GM18502 (cell line): ENCODE data around the gene NTMT1.
"Not testable (repeated sequence)": the region's sequence is repeated elsewhere in the genome, so short reads cannot be mapped to it uniquely, and the experiment has no call there.

Experiments used
- ATAC-seq: cut with Tn5 transposase; IDR thresholded peaks from one replicate; pipeline ENCODE4 v1.9.1; 2021; ENCODE audit warnings: mild to moderate bottlenecking; ENCODE audit not compliant: unreplicated experiment, poor library complexity

The NTMT1 gene

DNA sequence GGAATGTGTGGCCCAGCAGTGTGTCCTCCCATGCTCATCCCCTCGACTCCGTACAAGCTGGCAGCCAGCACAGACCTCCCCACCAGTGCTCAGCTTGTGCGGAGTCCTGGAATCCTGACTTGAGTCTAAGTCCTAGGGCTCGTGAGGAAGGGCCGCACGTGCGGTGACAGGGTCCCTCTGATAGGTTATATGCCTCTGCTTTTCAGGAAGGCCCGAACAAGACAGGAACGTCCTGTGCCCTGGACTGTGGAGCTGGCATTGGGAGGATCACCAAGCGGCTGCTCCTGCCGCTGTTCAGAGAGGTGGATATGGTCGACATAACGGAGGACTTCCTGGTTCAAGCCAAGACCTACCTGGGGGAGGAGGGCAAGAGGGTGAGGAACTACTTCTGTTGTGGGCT is 7.9 kb downstream of the NTMT1 start:
- no peak for ATAC-seq

GRCh38 chr9:129635099-129636065 is 9.4 kb downstream of the NTMT1 start:
- no peak for ATAC-seq

GRCh38 chr9:129636343-129636742 is 10.4 kb downstream of the NTMT1 start:
- ATAC-seq, result not testable (repeated sequence)

- no peak for ATAC-seq
Observed at GRCh38 chr9:129637102-129637501, 11.1 kb downstream of the NTMT1 start.

GRCh38 chr9:129637673-129638439 is 11.9 kb downstream of the NTMT1 start:
- no peak for ATAC-seq

DNA sequence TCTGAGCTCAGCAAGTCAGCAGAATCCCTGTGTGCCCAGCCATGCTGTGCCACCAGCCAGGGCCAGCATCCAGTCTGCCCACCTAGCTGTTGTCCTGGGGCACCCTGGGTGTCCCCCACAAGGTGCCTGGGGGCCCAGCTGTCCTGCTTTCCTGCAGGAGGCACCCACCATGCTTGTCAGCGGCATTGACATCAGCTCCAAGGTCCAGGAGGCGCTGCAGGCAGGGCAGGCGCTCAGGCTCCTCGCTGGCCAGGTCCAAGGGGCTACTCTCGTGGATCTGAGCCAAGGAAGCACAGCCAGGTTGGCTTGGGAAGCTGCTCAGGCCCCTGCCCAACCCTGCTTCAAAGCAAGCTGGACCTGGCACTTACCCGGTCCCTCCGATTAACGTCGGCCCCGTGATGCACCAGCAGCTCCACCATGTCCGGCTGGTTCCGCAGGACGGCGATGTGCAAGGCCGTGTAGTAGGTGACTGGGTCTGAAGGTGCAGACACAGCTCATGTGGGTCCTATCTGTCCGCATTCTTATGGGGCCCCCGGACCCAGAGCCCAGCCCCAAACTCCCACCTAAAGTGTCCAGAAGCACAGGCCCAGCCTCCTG is 13.2 kb downstream of the NTMT1 start:
- no peak for ATAC-seq

DNA sequence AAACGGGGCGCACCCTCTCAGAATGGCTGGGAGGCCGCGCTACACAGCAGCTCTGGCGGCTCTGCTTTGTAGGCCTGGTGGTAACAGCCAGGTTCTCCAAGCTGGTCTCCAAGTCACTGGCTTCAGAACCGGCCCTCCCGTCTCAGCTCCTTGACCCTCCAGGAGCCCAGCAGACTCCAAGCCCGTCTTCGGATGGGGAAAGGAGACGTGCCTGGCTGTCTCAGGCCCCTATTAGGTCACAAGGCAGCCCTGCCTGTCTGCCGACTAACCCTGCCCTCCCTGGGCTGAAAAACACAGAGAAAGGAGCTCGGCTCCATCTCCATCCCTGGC is 13.8 kb downstream of the NTMT1 start:
- ATAC-seq, result no peak

- ATAC-seq, result no peak
Observed at GRCh38 chr9:129640086-129640870, 14.3 kb downstream of the NTMT1 start.

DNA sequence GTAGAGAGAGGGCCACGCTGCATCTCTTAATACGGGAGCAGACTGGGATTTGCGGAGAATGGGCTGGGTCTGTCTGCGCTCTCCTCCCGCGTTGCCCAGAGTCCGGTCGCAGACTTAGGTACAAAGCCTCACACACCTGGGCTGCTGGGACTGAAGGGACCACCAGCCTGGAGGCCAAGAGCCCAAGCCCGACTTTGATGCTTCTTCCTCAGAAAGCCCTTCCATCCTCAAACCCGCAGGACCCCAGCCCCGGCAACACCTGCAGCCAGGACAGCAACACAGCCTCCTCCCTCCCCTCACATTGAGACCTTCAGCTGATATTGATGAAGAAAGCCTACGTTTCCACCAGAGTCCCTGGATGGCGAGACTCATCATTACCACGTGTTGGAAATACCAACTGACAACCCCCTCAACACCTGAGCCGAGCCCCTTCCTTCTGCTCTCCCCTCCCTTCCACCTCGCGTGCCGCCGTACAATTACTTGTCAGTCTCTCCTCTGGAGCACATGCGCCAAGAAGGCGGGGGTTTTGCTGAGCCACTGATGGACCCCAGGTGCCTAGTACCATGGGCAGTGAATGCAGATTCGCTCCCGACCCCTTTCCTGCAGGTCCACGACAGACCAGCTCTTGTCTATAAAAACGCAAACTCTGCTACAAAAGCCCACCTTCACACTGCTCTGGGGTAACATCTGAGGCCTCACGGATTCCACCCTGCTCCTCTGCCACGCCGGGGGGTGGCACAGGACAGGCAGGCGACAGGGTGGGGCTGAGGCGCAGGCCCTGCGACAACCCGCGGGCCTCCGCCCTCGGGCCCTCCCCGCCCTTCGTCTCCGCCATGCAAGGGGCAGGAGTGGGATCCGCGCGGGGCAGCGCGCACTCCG is 15.1 kb downstream of the NTMT1 start:
- peak; percentile 18 for ATAC-seq

GRCh38 chr9:129641750-129642585 is 16.0 kb downstream of the NTMT1 start, which contains the start of gene ASB6:
TSS of gene ASB6 (minus strand) at chr9:129642151. CDS start at chr9:129641999, 152 bp downstream.
- ATAC-seq, result peak; percentile 88

GRCh38 chr9:129643706-129644105 is 17.7 kb downstream of the NTMT1 start:
- ATAC-seq, result no peak

GRCh38 chr9:129644365-129644764 is 18.4 kb downstream of the NTMT1 start:
- no peak for ATAC-seq

DNA sequence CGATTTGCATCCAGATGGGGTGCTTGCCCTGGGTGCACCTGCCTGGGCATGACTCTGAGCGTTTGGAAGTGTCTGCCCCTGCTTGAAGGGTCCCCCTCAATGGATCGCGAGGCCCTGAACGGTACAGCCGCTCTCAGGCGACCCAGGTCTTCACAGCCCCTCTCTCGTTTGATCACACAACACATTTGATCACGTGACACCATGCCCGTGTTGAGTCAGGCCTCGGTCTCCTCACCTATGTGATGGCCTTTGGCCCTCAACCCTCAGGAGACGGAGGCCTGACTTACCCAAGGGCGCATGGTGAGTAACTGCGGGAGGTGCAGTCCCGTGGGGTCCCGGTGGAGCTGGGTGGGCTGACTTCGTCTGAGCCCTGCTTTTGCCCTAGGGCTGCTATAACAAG is 18.9 kb downstream of the NTMT1 start:
- no peak for ATAC-seq

DNA sequence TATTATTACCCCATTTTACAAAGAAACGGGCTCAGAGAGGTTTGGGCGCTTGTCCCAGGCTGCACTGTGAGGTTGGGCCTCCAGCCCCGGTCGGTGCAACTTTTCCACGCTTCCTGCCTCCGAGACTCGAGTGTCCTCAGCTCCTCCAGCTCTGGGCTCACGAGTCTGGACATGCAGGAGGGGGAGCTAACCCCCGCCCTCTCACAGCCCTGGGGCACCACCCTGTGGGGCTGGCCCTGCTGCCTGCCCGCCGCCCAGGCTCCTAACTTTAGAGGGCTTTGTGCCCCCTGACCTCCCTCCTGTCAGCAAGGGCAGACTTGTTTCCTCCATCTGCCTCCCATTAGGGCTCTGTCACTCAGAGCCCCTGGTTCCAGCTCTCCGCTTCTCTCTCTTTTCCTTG is 20.3 kb downstream of the NTMT1 start:
- no peak for ATAC-seq

- ATAC-seq, result no peak
Observed at GRCh38 chr9:129646654-129647053, 20.7 kb downstream of the NTMT1 start.

DNA sequence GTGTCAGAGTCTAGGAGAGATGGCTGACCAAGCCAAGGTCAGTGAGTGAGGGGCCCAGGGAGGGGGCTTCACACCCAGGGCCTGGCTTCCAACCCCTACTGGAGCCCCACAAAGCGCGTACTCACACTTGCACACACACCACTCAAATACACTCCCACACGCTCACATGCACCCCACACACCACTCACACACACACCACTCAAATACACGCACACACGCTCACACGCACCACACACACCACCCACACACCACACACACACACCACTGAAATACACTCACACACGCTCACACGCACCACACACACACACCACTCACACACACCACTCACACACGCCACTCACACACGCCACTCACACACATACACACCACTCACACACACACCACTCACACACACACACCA is 21.7 kb downstream of the NTMT1 start:
- ATAC-seq, result no peak

GRCh38 chr9:129648092-129648763 is 22.3 kb downstream of the NTMT1 start:
- no peak for ATAC-seq

DNA sequence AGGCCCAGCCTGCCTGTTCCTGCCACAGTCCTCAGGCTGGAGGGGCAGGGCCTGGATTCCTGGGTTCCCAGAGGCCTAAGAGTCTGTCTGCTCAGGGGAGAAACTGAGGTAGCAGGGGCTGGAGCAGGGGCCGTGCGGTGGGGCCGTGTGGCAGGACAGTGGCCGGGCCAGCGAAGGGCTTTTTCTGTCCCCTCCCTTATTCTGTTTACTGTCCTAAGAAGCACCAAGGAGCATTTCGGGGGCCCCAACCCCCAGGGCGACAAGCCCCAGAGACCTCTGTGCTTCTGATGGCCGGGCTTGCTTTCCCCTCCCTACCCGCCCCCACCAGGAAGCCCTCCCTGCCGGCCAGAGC is 22.8 kb downstream of the NTMT1 start:
- ATAC-seq, result no peak
